ENCODE data around the gene PFN1.

PFN1 gene

GRCh38 chr17:4945944-4946280 is 2.4 kb downstream of the PFN1 start:
- DNase-seq (ENCODE audit: low read depth in 2 of 2, low spot score in 1 of 2), result no peak

GRCh38 chr17:4945176-4945943 is 3.0 kb downstream of the PFN1 start:
- DNase-seq (ENCODE audit: low read depth in 2 of 2, low spot score in 1 of 2), result peak; percentile 61 to 64

GRCh38 chr17:4944554-4945175 is 3.7 kb downstream of the PFN1 start:
- no peak for DNase-seq (ENCODE audit: low read depth in 2 of 2, low spot score in 1 of 2)

DNA sequence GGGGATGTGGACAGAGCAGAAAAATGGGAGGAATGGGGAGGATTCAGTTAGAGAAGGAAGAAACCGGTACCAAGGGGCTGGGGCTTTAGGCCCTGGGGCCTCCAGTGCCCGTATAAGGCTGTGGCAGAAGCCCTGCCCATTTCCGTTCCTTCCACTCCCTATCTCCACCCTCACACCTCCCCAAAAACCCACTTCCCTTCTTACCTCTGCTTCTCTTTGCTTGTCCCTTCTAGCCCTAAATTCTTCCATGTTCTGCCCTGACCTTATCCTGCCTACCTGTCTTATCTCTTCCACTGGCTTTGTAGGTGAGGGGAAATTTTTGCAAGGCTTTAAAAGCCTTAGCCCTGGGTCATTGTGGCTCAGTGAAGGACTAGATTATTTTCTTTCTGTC is 4.2 kb downstream of the PFN1 start:
- no peak for DNase-seq (ENCODE audit: low read depth in 2 of 2, low spot score in 1 of 2)

GRCh38 chr17:4942760-4943508 is 5.4 kb downstream of the PFN1 start:
- DNase-seq (ENCODE audit: low read depth in 2 of 2, low spot score in 1 of 2), result no peak

- no peak for DNase-seq (ENCODE audit: low read depth in 2 of 2, low spot score in 1 of 2)
Measured at GRCh38 chr17:4941319-4941610, 7.1 kb downstream of the PFN1 start.

- no peak for DNase-seq (ENCODE audit: low read depth in 2 of 2, low spot score in 1 of 2)
Measured at GRCh38 chr17:4940555-4941318, 7.6 kb downstream of the PFN1 start.

DNA sequence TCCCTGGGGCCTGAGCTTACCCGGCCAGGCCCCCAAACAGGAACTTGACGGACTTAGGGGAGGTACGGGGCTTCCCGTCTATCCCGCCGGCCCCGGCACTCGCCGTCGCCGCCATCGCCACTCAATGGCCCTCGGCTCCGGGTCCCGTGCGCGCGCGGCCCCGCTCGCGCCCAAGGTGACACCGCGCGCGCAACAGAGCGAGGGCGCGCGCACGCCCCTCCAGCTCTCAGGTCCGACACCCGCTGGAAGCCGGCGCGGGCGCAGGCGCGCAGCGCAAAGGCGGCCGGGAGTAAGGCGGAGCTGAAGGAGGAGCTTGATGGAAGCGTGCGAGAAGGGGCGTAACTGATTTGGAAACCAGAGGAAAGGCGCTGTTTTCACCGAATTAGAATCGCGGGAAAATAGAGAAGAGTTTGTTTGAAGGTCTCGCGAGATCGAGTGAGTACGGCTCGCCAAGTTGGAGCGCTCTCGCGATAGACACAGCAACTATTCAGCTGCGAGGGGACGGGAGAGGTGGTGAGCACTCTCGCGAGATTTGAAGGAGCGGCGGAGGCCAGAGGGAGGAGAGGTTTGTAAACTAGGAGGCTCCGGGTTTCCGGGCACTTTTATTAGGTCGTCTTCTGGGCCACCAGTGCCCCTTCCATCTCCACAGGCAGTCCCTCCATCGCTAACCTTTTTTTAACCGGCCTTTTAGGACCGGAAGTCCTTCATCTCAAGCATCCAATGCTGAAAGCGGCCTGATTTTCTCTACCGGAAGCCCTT is 8.4 kb downstream of the PFN1 start, which contains the start of the genes RNF167 and SLC25A11:
Gene RNF167, plus strand, starts transcription at position 473 of the 759 bp plus-strand sequence. CDS start 642 bp downstream, outside the sequence.
Gene SLC25A11, minus strand, starts transcription at position 251 of the 759 bp plus-strand sequence. Its CDS starts 136 bp downstream, at position 115.
- peak; percentile 84 to 90 for DNase-seq (ENCODE audit: low read depth in 2 of 2, low spot score in 1 of 2)

- no peak for DNase-seq (ENCODE audit: low read depth in 2 of 2, low spot score in 1 of 2)
Measured at GRCh38 chr17:4939546-4939795, 8.9 kb downstream of the PFN1 start.

DNA sequence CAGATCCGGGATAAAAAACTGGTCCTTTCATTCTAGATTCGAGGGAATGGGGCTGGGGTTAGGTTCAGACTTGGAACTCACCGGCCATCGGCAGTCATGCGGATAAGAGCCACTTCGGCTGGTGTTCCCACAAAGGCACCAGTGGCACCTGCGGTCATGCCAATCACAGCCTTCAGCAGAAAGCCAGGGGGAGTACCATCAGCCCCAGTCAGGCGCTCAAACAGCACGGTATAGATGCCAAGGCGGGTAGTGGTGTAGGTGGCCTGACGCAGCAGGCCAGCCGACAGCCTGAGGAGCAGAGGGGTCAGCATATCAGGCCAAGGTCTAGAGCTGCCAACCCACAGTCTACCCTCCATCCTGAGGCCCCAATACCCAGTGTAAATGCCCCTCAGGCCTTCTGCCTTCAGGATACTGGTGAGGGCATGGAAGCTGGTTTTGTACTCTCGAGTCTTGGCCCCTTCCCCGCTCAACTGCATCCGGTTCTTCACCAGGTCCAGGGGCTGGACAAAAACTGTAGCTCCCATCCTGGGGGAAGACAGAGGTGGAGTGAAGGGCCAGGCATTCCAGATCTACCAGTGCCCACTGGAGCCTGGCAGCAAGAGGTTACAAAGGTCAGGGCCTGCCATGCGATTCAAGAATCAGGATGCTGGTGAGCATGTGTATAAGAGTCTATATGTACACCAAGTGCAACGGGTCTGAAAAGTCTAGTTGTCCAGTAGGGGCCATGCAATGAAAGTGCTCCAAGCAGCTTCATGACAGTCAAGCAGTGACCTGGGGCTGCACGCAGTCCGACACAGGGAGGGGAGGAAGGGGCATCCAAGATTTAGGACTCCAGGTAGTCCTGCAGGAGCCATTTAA is 9.4 kb downstream of the PFN1 start:
- DNase-seq (ENCODE audit: low read depth in 2 of 2, low spot score in 1 of 2), result no peak

- no peak for DNase-seq (ENCODE audit: low read depth in 2 of 2, low spot score in 1 of 2)
Measured at GRCh38 chr17:4938069-4938491, 10.2 kb downstream of the PFN1 start.

DNA sequence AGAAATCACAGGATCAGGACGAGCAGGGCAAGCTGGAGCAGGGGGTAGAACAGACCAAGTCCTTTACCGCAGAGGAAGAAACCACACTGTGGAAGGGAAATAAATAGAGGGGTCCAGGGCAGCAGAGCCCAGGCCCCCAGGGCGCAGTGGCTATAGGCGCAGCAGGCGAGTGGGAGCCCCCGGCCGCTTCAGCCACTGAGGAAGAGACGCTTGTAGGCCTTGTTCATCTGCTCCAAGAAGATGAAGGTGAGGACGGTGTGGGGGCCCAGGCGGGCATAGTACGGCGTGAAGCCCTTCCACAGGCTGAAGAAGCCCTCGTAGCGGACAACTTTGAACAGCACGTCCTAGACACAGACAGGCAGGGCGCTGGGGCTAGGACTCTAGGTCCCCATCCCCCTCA is 10.8 kb downstream of the PFN1 start:
- DNase-seq (ENCODE audit: low read depth in 2 of 2, low spot score in 1 of 2), result no peak

DNA sequence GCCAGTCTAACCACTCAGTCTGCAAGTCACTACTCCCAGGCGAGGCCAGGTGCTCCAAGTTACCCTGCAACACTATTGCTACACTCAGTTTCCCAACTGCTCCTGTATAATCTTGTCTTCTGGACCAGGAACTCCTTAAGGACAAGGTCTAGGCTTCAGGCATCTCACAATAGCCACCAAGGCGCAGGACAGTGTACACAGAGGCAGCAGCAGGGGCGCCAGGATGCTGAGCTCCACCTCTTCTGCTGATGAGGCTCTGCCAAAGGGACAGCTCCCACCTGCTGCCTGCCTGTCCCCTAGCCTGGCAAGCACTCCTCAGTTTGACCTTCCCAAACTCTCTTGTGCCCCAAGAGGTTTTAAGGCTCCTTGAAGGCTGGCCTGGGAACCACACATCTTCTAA is 11.9 kb downstream of the PFN1 start:
- no peak for DNase-seq (ENCODE audit: low read depth in 2 of 2, low spot score in 1 of 2)

- no peak for DNase-seq (ENCODE audit: low read depth in 2 of 2, low spot score in 1 of 2)
Measured at GRCh38 chr17:4935650-4936049, 12.7 kb downstream of the PFN1 start.

GRCh38 chr17:4934173-4934979 is 14.0 kb downstream of the PFN1 start:
- no peak for DNase-seq (ENCODE audit: low read depth in 2 of 2, low spot score in 1 of 2)

DNA sequence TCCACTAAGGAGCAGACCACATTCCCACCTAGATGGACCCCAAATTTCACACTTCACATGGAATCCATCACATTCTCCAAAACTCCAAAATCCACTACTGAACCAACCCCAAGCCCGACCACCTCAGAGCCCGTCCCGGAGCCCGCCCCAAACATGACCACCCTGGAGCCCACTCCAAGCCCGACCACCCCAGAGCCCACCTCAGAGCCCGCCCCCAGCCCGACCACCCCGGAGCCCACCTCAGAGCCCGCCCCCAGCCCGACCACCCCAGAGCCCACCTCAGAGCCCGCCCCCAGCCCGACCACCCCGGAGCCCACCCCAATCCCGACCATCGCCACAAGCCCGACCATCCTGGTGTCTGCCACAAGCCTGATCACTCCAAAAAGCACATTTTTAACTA is 14.7 kb downstream of the PFN1 start:
- no peak for DNase-seq (ENCODE audit: low read depth in 2 of 2, low spot score in 1 of 2)

- no peak for DNase-seq (ENCODE audit: low read depth in 2 of 2, low spot score in 1 of 2)
Measured at GRCh38 chr17:4932756-4933155, 15.6 kb downstream of the PFN1 start.

- DNase-seq (ENCODE audit: low read depth in 2 of 2, low spot score in 1 of 2), result no peak
Measured at GRCh38 chr17:4931963-4932362, 16.4 kb downstream of the PFN1 start, which contains the start of gene GP1BA. TSS of gene GP1BA (plus strand) at chr17:4932277. CDS start at chr17:4932605, 328 bp downstream.

GRCh38 chr17:4928881-4929280 is 19.4 kb downstream of the PFN1 start:
- no peak for DNase-seq (ENCODE audit: low read depth in 2 of 2, low spot score in 1 of 2)
